ENCODE measurements around the gene ACOD1. TPM values are rescaled to one million over a fixed set of nuclear protein-coding genes. Genes with fewer than 3 reads are reported as not detected.
"Not testable (repeated sequence)": the region's sequence is repeated elsewhere in the genome, so short reads cannot be mapped to it uniquely, and the experiment has no call there.

Gene ACOD1
- not detected for total RNA-seq
- under 1 TPM in 1 of 3 donors, not detected in 2; 0.05 TPM for polyA plus RNA-seq
- long read RNA-seq, donor 1: 0 reads
- long read RNA-seq, donor 2: 0 reads
- long read RNA-seq, donor 3: 0 reads
- long read RNA-seq, donor 4: 0 reads
- long read RNA-seq, donor 5: 0 reads
- long read RNA-seq, donor 6: 0 reads
- long read RNA-seq, donor 7: 0 reads
- long read RNA-seq, donor 8: 0 reads
- long read RNA-seq, donor 9: 0 reads
- long read RNA-seq, donor 10: 0 reads

- no peak for DNase-seq
- H3K27ac ChIP-seq: no peak within 1 kb of the TSS
- intact Hi-C loops (cut with DNase I; ENCODE audit: low total_unique reads): no loop called here
- TF ChIP-seq POLR2AphosphoS5 (IDR thresholded peaks at IDR 0.05) (no peak), EP300 (IDR thresholded peaks at IDR 0.05) (no peak), POLR2A (IDR thresholded peaks at IDR 0.05) (no peak), CTCF (IDR thresholded peaks at IDR 0.05) (no peak)
- no peaks in the 10 kb centered on the region for H3K4me1 ChIP-seq
- H3K27me3 ChIP-seq: peaks cover 0 to 14% (median 0%) of the 10 kb centered on the region in 3 donors
- H3K36me3 ChIP-seq: no peaks in the 10 kb centered on the region
- no peak within 1 kb of the TSS for H3K4me3 ChIP-seq
- whole genome bisulfite sequencing, 5 donors: 73 to 90% (median 84%) methylated on average over 2 of the region's 2 CpGs
- no peaks in the 10 kb centered on the region for H3K9me3 ChIP-seq
Measured at GRCh38 chr13:76948149-76948548, at the start of gene ACOD1. TSS of gene ACOD1 (plus strand) at chr13:76948511. CDS start at chr13:76948559, 48 bp downstream.

- peaks cover 0 to 16% (median 13%) of the 10 kb centered on the region in 4 donors for H3K9me3 ChIP-seq
- H3K27ac ChIP-seq, H3K4me3 ChIP-seq, H3K27me3 ChIP-seq, DNase-seq, H3K4me1 ChIP-seq, H3K36me3 ChIP-seq: not testable (repeated sequence)
- 92 to 95% (median 94%) methylated on average over 4 of the region's 4 CpGs for WGBS, 5 donors
- intact Hi-C loops (cut with DNase I; ENCODE audit: low total_unique reads): loop anchor here (10.0 kb wide), 1 partner anchor 424 kb away; no protein-coding TSS in a partner anchor
Measured at GRCh38 chr13:76899066-76899465, 49.2 kb upstream of the ACOD1 start.

GRCh38 chr13:76903544-76904162 lies 44.7 kb upstream of the ACOD1 start:
- Histone ChIP-seq H3K36me3 (no peaks in the 10 kb centered on the region), H3K4me1 (peaks cover 0 to 7% (median 0%) of the 10 kb centered on the region in 4 donors), H3K9me3 (peaks cover 0 to 11% (median 8%) of the 10 kb centered on the region in 4 donors), H3K27me3 (no peaks in the 10 kb centered on the region), H3K4me3 (no peak overlapping the region), H3K27ac (no peak overlapping the region)
- intact Hi-C loops (cut with DNase I; ENCODE audit: low total_unique reads): loop anchor here (5.0 kb wide), 1 partner anchor 1031 kb away; no protein-coding TSS in a partner anchor
- TF ChIP-seq CTCF (IDR thresholded peaks at IDR 0.05) (peak in 5 of 7 experiments; percentile 90 to 98 (median 97)), POLR2AphosphoS5 (IDR thresholded peaks at IDR 0.05) (peak in 1 of 3 donors; percentile 60), EP300 (IDR thresholded peaks at IDR 0.05) (no peak)
- WGBS, 5 donors: 24 to 29% (median 25%) methylated on average over 3 of the region's 3 CpGs
- peak; percentile 69 to 90 for DNase-seq

GRCh38 chr13:76904507-76904906 lies 43.8 kb upstream of the ACOD1 start:
- WGBS, 5 donors: 52 to 75% (median 69%) methylated on average over 2 of the region's 2 CpGs
- no peak overlapping the region for H3K4me3 ChIP-seq
- intact Hi-C loops (cut with DNase I; ENCODE audit: low total_unique reads): loop anchor here (5.0 kb wide), 1 partner anchor 1032 kb away; no protein-coding TSS in a partner anchor
- peaks cover 0 to 7% (median 0%) of the 10 kb centered on the region in 4 donors for H3K4me1 ChIP-seq
- no peak for DNase-seq
- peaks cover 0 to 2% (median under 1%) of the 10 kb centered on the region in 4 donors for H3K9me3 ChIP-seq
- H3K27ac ChIP-seq: no peak overlapping the region
- TF ChIP-seq POLR2A (IDR thresholded peaks at IDR 0.05) (no peak), EP300 (IDR thresholded peaks at IDR 0.05) (no peak), POLR2AphosphoS5 (IDR thresholded peaks at IDR 0.05) (no peak), CTCF (IDR thresholded peaks at IDR 0.05) (no peak)
- no peaks in the 10 kb centered on the region for H3K36me3 ChIP-seq
- H3K27me3 ChIP-seq: no peaks in the 10 kb centered on the region

- no peak overlapping the region for H3K27ac ChIP-seq
- 87 to 94% (median 92%) methylated on average over 3 of the region's 3 CpGs for WGBS, 5 donors
- no peaks in the 10 kb centered on the region for H3K4me1 ChIP-seq
- intact Hi-C loops (cut with DNase I; ENCODE audit: low total_unique reads): no loop called here
- no peaks in the 10 kb centered on the region for H3K27me3 ChIP-seq
- no peaks in the 10 kb centered on the region for H3K9me3 ChIP-seq
- no peak for TF ChIP-seq EP300 (IDR thresholded peaks at IDR 0.05)
- TF ChIP-seq POLR2AphosphoS5 (IDR thresholded peaks at IDR 0.05): no peak
- no peak for TF ChIP-seq POLR2A (IDR thresholded peaks at IDR 0.05)
- no peak for TF ChIP-seq CTCF (IDR thresholded peaks at IDR 0.05)
- no peaks in the 10 kb centered on the region for H3K36me3 ChIP-seq
- H3K4me3 ChIP-seq: no peak overlapping the region
- DNase-seq: no peak
Measured at GRCh38 chr13:76912476-76912875, 35.8 kb upstream of the ACOD1 start.
